ENCODE measurements around the gene FAM107B. TPM values are rescaled to one million over a fixed set of nuclear protein-coding genes. Genes with fewer than 3 reads are reported as not detected.

FAM107B gene
- total and polyA plus RNA-seq, 10 of the 15 experiments (the other 5 are each of a cell fraction or from before 2014, with no cell fraction given), result 22.9 to 162 (median 86.6) TPM

DNA sequence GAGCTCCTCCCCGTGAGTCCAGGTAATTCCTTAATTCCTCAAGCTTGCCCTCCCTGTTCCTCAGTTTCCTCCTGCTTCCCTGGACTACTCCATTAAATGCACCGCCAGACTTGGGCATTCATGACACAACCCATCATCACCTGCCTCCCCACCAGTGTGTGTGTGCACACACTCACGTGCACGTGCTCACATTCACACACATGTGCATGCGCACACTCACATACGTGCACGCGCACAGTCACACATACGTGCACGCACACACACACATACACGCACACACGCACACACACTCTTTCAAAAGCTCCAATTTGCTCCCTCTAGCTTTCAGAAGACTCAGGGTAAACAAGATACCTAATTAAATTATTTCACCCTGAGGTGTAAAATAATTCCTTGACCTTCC, 216.7 kb downstream of the FAM107B start (continued):
- TF ChIP-seq, protein P1, sequence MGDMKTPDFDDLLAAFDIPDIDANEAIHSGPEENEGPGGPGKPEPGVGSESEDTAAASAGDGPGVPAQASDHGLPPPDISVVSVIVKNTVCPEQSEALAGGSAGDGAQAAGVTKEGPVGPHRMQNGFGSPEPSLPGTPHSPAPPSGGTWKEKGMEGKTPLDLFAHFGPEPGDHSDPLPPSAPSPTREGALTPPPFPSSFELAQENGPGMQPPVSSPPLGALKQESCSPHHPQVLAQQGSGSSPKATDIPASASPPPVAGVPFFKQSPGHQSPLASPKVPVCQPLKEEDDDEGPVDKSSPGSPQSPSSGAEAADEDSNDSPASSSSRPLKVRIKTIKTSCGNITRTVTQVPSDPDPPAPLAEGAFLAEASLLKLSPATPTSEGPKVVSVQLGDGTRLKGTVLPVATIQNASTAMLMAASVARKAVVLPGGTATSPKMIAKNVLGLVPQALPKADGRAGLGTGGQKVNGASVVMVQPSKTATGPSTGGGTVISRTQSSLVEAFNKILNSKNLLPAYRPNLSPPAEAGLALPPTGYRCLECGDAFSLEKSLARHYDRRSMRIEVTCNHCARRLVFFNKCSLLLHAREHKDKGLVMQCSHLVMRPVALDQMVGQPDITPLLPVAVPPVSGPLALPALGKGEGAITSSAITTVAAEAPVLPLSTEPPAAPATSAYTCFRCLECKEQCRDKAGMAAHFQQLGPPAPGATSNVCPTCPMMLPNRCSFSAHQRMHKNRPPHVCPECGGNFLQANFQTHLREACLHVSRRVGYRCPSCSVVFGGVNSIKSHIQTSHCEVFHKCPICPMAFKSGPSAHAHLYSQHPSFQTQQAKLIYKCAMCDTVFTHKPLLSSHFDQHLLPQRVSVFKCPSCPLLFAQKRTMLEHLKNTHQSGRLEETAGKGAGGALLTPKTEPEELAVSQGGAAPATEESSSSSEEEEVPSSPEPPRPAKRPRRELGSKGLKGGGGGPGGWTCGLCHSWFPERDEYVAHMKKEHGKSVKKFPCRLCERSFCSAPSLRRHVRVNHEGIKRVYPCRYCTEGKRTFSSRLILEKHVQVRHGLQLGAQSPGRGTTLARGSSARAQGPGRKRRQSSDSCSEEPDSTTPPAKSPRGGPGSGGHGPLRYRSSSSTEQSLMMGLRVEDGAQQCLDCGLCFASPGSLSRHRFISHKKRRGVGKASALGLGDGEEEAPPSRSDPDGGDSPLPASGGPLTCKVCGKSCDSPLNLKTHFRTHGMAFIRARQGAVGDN (IDR thresholded peaks at IDR 0.05), result no peak

DNA sequence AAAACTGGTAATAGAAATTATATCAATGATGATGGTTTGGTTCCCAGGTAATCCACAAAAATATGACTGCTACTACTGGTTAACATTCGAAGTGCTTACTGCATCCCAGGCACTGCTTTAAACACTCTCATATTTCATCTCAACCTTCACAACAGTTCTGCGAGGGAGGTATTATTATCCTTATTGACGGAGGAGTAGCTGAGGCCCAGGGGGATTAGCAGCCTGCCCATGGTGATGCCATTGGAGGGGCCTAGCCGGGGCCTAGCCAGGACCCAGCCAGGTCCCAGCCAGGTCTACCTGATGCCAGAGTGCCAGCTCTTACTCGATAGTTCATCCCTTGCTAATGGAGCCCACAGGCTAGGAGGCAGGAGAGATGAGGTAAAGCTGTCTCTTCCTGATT, 217.1 kb downstream of the FAM107B start:
- no peak for ATAC-seq
- H3K27me3 ChIP-seq (replicated peaks in 1 of 2; ENCODE audit: control insufficient read depth in 2 of 2, insufficient read depth in 2 of 2, low read length in 1 of 2), result no peaks in the 10 kb centered on the region
- ChIA-PET POLR2A (interaction anchor here (0.5 to 1.1 kb wide), 2 partner anchors 31 to 764 kb away, joined by 4 to 6 read pairs; no protein-coding TSS in a partner anchor), CTCF (interaction anchor here (0.5 to 4.2 kb wide), 5 partner anchors 20 to 362 kb away, joined by 3 to 17 read pairs (median 3); no protein-coding TSS in a partner anchor), SMC1A (ENCODE audit: uncharacterized antibody, unreplicated experiment) (interaction anchor here (0.9 to 3.8 kb wide), 6 partner anchors 11 to 265 kb away, joined by 4 to 14 read pairs (median 6); no protein-coding TSS in a partner anchor), RAD21 (ENCODE audit: unreplicated experiment) (interaction anchor here (1.1 kb wide), 2 partner anchors 193 to 265 kb away, joined by 3 read pairs; no protein-coding TSS in a partner anchor)
- TF ChIP-seq ETV6 (conservative IDR thresholded peaks at IDR 0.05 in 1 of 2, IDR thresholded peaks at IDR 0.05 in 1 of 2; ENCODE audit: borderline replicate concordance in 1 of 2, low read depth in 1 of 2) (no peak), ZBTB33 (IDR thresholded peaks at IDR 0.05) (no peak), NRF1 (conservative IDR thresholded peaks at IDR 0.05; ENCODE audit: low read depth, low read length) (no peak), KAT2A (conservative IDR thresholded peaks at IDR 0.05; ENCODE audit: control insufficient read depth, low read depth, low read length) (no peak)
- TF ChIP-seq, protein P2, sequence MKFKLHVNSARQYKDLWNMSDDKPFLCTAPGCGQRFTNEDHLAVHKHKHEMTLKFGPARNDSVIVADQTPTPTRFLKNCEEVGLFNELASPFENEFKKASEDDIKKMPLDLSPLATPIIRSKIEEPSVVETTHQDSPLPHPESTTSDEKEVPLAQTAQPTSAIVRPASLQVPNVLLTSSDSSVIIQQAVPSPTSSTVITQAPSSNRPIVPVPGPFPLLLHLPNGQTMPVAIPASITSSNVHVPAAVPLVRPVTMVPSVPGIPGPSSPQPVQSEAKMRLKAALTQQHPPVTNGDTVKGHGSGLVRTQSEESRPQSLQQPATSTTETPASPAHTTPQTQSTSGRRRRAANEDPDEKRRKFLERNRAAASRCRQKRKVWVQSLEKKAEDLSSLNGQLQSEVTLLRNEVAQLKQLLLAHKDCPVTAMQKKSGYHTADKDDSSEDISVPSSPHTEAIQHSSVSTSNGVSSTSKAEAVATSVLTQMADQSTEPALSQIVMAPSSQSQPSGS (IDR thresholded peaks at IDR 0.05; ENCODE audit: low read length), result no peak
- no TSS peak for BruUV-seq (replicated peaks)
- H3K9ac ChIP-seq (ENCODE audit: control insufficient read depth, insufficient read depth, low read length), result no peak overlapping the region
- no peaks in the 10 kb centered on the region for H3K9me3 ChIP-seq (replicated peaks; ENCODE audit: control insufficient read depth, insufficient read depth, low read length)
- 53% methylated on average over 5 of the region's 5 CpGs for WGBS (ENCODE audit: insufficient coverage, insufficient replicate concordance, low lambda C conversion rate, missing lambda C conversion rate)
- no peak overlapping the region for H3K27ac ChIP-seq (ENCODE audit: control insufficient read depth, insufficient read depth)
- H3K4me2 ChIP-seq (ENCODE audit: control insufficient read depth, insufficient read depth), result no peak overlapping the region
- H2AFZ ChIP-seq (ENCODE audit: control insufficient read depth, low read depth, low read length), result no peak overlapping the region
- peaks cover 53% of the 10 kb centered on the region for H3K4me1 ChIP-seq (ENCODE audit: control insufficient read depth, insufficient read depth, low read length)
- peaks cover 5 to 11% of the 10 kb centered on the region in 2 experiments; a peak in 2 of 4 replicates for H3K36me3 ChIP-seq (ENCODE audit: control insufficient read depth in 2 of 2, insufficient read depth in 2 of 2, low read length in 1 of 2)
- peaks cover 59% of the 10 kb centered on the region for H3K79me2 ChIP-seq (ENCODE audit: control insufficient read depth, insufficient read depth, low read length)
- FAIRE-seq, result no peak
- H3K4me3 ChIP-seq, result no peak overlapping the region
- DNase-seq (ENCODE audit: low read depth, low spot score), result no peak
- intact Hi-C loops (cut with micrococcal nuclease; ENCODE audit: unreplicated experiment) (loop anchor here (2.0 kb wide), 1 partner anchor 59 kb away; no protein-coding TSS in a partner anchor), in situ Hi-C loops (cut with MboI) (no loop called here)
- H4K20me1 ChIP-seq (ENCODE audit: control insufficient read depth, insufficient read depth), result no peaks in the 10 kb centered on the region

Measured in GM12878 (cell line).